Panc1 (cell line): ENCODE results near the gene SLC37A1. TPM values are rescaled to one million over a fixed set of nuclear protein-coding genes. Genes with fewer than 3 reads are reported as not detected.

Experiments used
- ATAC-seq: fragments of 200-7000 bp; cut with Tn5 transposase; 2 replicates; pipeline ENCODE4 v1.9.1; 2020; ENCODE audit warnings: mild to moderate bottlenecking, moderate library complexity
- BruUV-seq: library from RNA; stranded (reverse); fragments of 400-500 nt; replicated peaks from 2 replicates; lab custom pipeline; 2021; lab: Mats Ljungman, UMichigan
- CTCF ChIA-PET: fragments of 300-600 bp; sonication (Branson Sonifier 250); formaldehyde crosslinking; loops from one replicate; lab custom pipeline; 2022; ENCODE audit warnings: antibody characterized with exemption; lab: Charles Lee
- POLR2A ChIA-PET: fragments of 300-600 bp; sonication (Branson Sonifier 250); formaldehyde crosslinking; loops from one replicate; lab custom pipeline; 2022; ENCODE audit warnings: antibody characterized with exemption; lab: Charles Lee
- DNase-seq: peaks from one replicate; pipeline ENCODE4 v3.0.0-alpha.2; 2010; ENCODE audit warnings: low read depth, low spot score
- H3K27ac ChIP-seq: 2 replicates; pipeline ENCODE4 v1.5.1; 2011; ENCODE audit warnings: mild to moderate bottlenecking, low read length, inconsistent platforms
- H3K27me3 ChIP-seq: fragments of 200-500 bp; sonication (Bioruptor generic); 2 replicates; pipeline ENCODE4 v1.6.0; 2014; ENCODE audit warnings: low read length, inconsistent platforms; ENCODE audit not compliant: control insufficient read depth, insufficient read depth
- H3K36me3 ChIP-seq: fragments of 200-500 bp; sonication (Bioruptor generic); 2 replicates; pipeline ENCODE4 v1.5.1; 2014; ENCODE audit warnings: inconsistent platforms, mild to moderate bottlenecking, low read length, moderate library complexity; ENCODE audit not compliant: control insufficient read depth, insufficient read depth
- H3K4me1 ChIP-seq: 2 replicates; pipeline ENCODE4 v1.5.1; 2011; ENCODE audit warnings: inconsistent platforms, mild to moderate bottlenecking, low read length, moderate library complexity; ENCODE audit not compliant: control insufficient read depth, insufficient read depth
- H3K4me3 ChIP-seq, 2 experiments: 2 replicates each; pipeline ENCODE4 v1.5.1; 2011 to 2012; ENCODE audit warnings: low read depth in 2 of 2, low read length in 2 of 2, mild to moderate bottlenecking in 2 of 2, inconsistent platforms in 1 of 2, moderate library complexity in 1 of 2
- H3K9me3 ChIP-seq: fragments of 200-500 bp; sonication (Bioruptor generic); 2 replicates; pipeline ENCODE4 v1.5.1; 2014; ENCODE audit warnings: low read depth, mild to moderate bottlenecking, inconsistent platforms, low read length, moderate library complexity; ENCODE audit not compliant: control insufficient read depth, insufficient read depth
- CTCF ChIP-seq: fragments of 450-650 bp; IDR thresholded peaks from 2 replicates; pipeline ENCODE4 v1.5.1; 2017; ENCODE audit warnings: mild to moderate bottlenecking
- POLR2AphosphoS5 ChIP-seq: IDR thresholded peaks from 2 replicates; pipeline ENCODE4 v1.6.1; 2012; ENCODE audit warnings: mild to moderate bottlenecking, low read depth, low read length, moderate library complexity
- REST ChIP-seq, 2 experiments: IDR thresholded peaks; 2 replicates each; pipeline ENCODE4 v1.6.1; 2011 to 2012; ENCODE audit warnings: low read depth in 2 of 2, control low read depth in 1 of 2, low read length in 1 of 2, mild to moderate bottlenecking in 1 of 2, moderate library complexity in 1 of 2; ENCODE audit not compliant: insufficient read depth in 1 of 2
- SIN3A ChIP-seq: IDR thresholded peaks from 2 replicates; pipeline ENCODE4 v1.6.1; 2012; ENCODE audit warnings: low read depth, mild to moderate bottlenecking, low read length, moderate library complexity, borderline replicate concordance; ENCODE audit not compliant: insufficient read depth
- TCF7L2 ChIP-seq: IDR thresholded peaks from 2 replicates; pipeline ENCODE4 v1.6.1; 2011; ENCODE audit warnings: mild to moderate bottlenecking, low read depth, low read length, inconsistent platforms
- in situ Hi-C: cut with HindIII; loops from 2 replicates; pipeline ENCODE4 v1.10.0; 2016; ENCODE audit warnings: low sequenced_read_pairs, low pct_unique_long_range_greater_than_20kb
- intact Hi-C: fragments of 100-400 bp; cut with micrococcal nuclease; formaldehyde crosslinking; loops from one replicate; pipeline ENCODE4 v1.10.0; 2022; ENCODE audit not compliant: unreplicated experiment
- total RNA-seq: library from RNA; stranded (reverse); gene quantifications from one replicate; pipeline ENCODE4 v1.2.1, GENCODE V29; 2021; ENCODE audit not compliant: unreplicated experiment

Gene SLC37A1
- total RNA-seq, 1 experiment from 2014 or later, result 7.7 TPM

- ChIA-PET CTCF (no interaction called here), POLR2A (no interaction called here)
- no peaks in the 10 kb centered on the region for H3K4me1 ChIP-seq
- intact Hi-C loops, result no loop called here
- TF ChIP-seq CTCF, result no peak
- TF ChIP-seq TCF7L2, result no peak
- TF ChIP-seq POLR2AphosphoS5, result no peak
- TF ChIP-seq SIN3A, result no peak
- H3K36me3 ChIP-seq, result no peaks in the 10 kb centered on the region
- no peak overlapping the region for H3K27ac ChIP-seq
- in situ Hi-C loops, result no loop called here
- no peaks in the 10 kb centered on the region for H3K9me3 ChIP-seq
- H3K27me3 ChIP-seq, result no peaks in the 10 kb centered on the region; the same call in 1 of the 2 replicates
- no TSS peak for BruUV-seq
- no peak overlapping the region for H3K4me3 ChIP-seq
- ATAC-seq, result no peak
- DNase-seq, result no peak
Observed at GRCh38 chr21:42613756-42614155, 100.1 kb downstream of the SLC37A1 start.

DNA sequence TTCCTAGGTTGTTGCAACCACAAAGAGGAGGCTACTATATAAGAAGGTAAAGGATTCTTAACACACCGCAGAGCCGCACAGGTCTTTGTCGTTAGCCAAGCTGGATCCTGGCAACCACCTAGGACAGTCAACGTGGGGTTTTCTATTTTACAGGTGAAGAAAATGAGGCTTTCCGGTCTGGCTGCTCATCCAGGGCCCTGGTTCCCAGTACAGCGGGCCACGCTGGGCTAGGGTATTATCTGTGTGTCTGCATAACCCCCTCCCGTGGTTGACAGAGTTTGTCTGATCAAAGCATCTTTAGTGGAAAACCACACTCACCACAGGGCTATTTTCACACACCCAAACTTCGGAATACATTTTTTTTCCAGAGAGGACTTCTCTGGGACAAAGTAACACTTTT is 100.7 kb downstream of the SLC37A1 start:
- intact Hi-C loops, result no loop called here
- Histone ChIP-seq H3K4me1 (no peaks in the 10 kb centered on the region), H3K27ac (no peak overlapping the region), H3K4me3 (no peak overlapping the region), H3K9me3 (no peaks in the 10 kb centered on the region), H3K36me3 (no peaks in the 10 kb centered on the region), H3K27me3 (peaks cover 2% of the 10 kb centered on the region; the same call in 1 of the 2 replicates)
- CTCF ChIA-PET, result no interaction called here
- in situ Hi-C loops, result no loop called here
- DNase-seq, result no peak
- POLR2A ChIA-PET, result no interaction called here
- no peak for ATAC-seq
- TF ChIP-seq CTCF (no peak), REST (IDR thresholded peaks at IDR 0.05; ENCODE audit: insufficient read depth in 1 of 2, low read depth in 2 of 2, low read length in 1 of 2) (no peak), POLR2AphosphoS5 (no peak), TCF7L2 (no peak), SIN3A (no peak)
- BruUV-seq, result no TSS peak
